PC-3 (cell line): Measurements from ENCODE around the gene RFC4. TPM values are rescaled to one million over a fixed set of nuclear protein-coding genes. Genes with fewer than 3 reads are reported as not detected.

Experiments used
- ATAC-seq: fragments of 200-7000 bp; cut with Tn5 transposase; 2 replicates; pipeline ENCODE4 v1.9.1; 2020; ENCODE audit warnings: mild to moderate bottlenecking, moderate library complexity
- BruUV-seq: library from RNA; stranded (reverse); fragments of 400-500 nt; replicated peaks from 2 replicates; lab custom pipeline; 2021; lab: Mats Ljungman, UMichigan
- CTCF ChIA-PET: fragments of 300-600 bp; sonication (Branson Sonifier 250); formaldehyde crosslinking; loops from one replicate; lab custom pipeline; 2022; ENCODE audit warnings: antibody characterized with exemption; lab: Charles Lee
- POLR2A ChIA-PET: fragments of 300-600 bp; sonication (Branson Sonifier 250); formaldehyde crosslinking; loops from one replicate; lab custom pipeline; 2022; ENCODE audit warnings: antibody characterized with exemption; ENCODE audit not compliant: unreplicated experiment; lab: Charles Lee
- DNase-seq: peaks from one replicate; pipeline ENCODE4 v3.0.0-alpha.2; 2015
- H2AFZ ChIP-seq: fragments of 300-600 bp; sonication (generic); 2 replicates; pipeline ENCODE4 v1.6.0; 2016; ENCODE audit warnings: antibody characterized with exemption, low read length
- H3F3A ChIP-seq: fragments of 300-600 bp; sonication (generic); one replicate; pipeline ENCODE4 v1.6.0; 2017; ENCODE audit warnings: antibody characterized with exemption, low read length, control low read depth, mild to moderate bottlenecking; ENCODE audit not compliant: unreplicated experiment
- H3K27ac ChIP-seq: fragments of 300-600 bp; sonication (generic); 2 replicates; pipeline ENCODE4 v1.5.1; 2016; ENCODE audit warnings: mild to moderate bottlenecking, low read length
- H3K27me3 ChIP-seq: fragments of 300-600 bp; sonication (generic); 2 replicates; pipeline ENCODE4 v1.6.1; 2016; ENCODE audit warnings: low read length, mixed read lengths
- H3K36me3 ChIP-seq: fragments of 300-600 bp; sonication (generic); 2 replicates; pipeline ENCODE4 v1.6.1; 2016; ENCODE audit warnings: low read depth, mixed run types, low read length, mixed read lengths
- H3K4me1 ChIP-seq: fragments of 300-600 bp; sonication (generic); 2 replicates; pipeline ENCODE4 v1.5.1; 2016; ENCODE audit warnings: low read length; ENCODE audit not compliant: insufficient read depth
- H3K4me2 ChIP-seq: fragments of 300-600 bp; sonication (generic); 2 replicates; pipeline ENCODE4 v1.6.0; 2016; ENCODE audit warnings: low read length
- H3K4me3 ChIP-seq: fragments of 300-600 bp; sonication (generic); 2 replicates; pipeline ENCODE4 v1.5.1; 2016; ENCODE audit warnings: mild to moderate bottlenecking, low read length, mixed read lengths
- H3K79me2 ChIP-seq: fragments of 300-600 bp; sonication (generic); 2 replicates; pipeline ENCODE4 v1.6.1; 2017; ENCODE audit warnings: low read length, mixed read lengths
- H3K9ac ChIP-seq: fragments of 300-600 bp; sonication (generic); 2 replicates; pipeline ENCODE4 v1.6.0; 2016; ENCODE audit warnings: mild to moderate bottlenecking, low read length
- H3K9me2 ChIP-seq: fragments of 300-600 bp; sonication (generic); replicated peaks from 2 replicates; pipeline ENCODE4 v1.6.1; 2016; ENCODE audit warnings: mixed run types, low read length, mixed read lengths
- H3K9me3 ChIP-seq: fragments of 300-600 bp; sonication (generic); 2 replicates; pipeline ENCODE4 v1.6.1; 2016; ENCODE audit warnings: low read length, mixed read lengths
- H4K20me1 ChIP-seq: fragments of 300-600 bp; sonication (generic); 2 replicates; pipeline ENCODE4 v1.6.1; 2016; ENCODE audit warnings: low read length, mixed read lengths
- CTCF ChIP-seq: fragments of 300-600 bp; sonication (generic); conservative IDR thresholded peaks from 2 replicates; pipeline ENCODE4 v1.5.1; 2017; ENCODE audit warnings: antibody characterized with exemption, low read depth, mild to moderate bottlenecking, low read length
- EZH2 ChIP-seq: fragments of 300-600 bp; sonication (generic); IDR thresholded peaks from one replicate; pipeline ENCODE4 v1.6.1; 2017; ENCODE audit warnings: antibody characterized with exemption, mild to moderate bottlenecking, low read length; ENCODE audit not compliant: unreplicated experiment
- EZH2phosphoT487 ChIP-seq: fragments of 300-600 bp; sonication (generic); IDR thresholded peaks from 2 replicates; pipeline ENCODE4 v1.6.1; 2018; ENCODE audit warnings: mild to moderate bottlenecking, antibody characterized with exemption, low read length, borderline replicate concordance
- intact Hi-C: fragments of 100-400 bp; cut with micrococcal nuclease; formaldehyde crosslinking; loops from 2 replicates; pipeline ENCODE4 v1.9.0; 2023
- total RNA-seq: library from RNA; depleted of rRNA; stranded (reverse); fragments of >200 nt; gene quantifications from 2 replicates; pipeline ENCODE4 v1.2.3, GENCODE V29; 2014

The RFC4 gene
- total RNA-seq, 1 experiment from 2014 or later = 73.0 TPM

DNA sequence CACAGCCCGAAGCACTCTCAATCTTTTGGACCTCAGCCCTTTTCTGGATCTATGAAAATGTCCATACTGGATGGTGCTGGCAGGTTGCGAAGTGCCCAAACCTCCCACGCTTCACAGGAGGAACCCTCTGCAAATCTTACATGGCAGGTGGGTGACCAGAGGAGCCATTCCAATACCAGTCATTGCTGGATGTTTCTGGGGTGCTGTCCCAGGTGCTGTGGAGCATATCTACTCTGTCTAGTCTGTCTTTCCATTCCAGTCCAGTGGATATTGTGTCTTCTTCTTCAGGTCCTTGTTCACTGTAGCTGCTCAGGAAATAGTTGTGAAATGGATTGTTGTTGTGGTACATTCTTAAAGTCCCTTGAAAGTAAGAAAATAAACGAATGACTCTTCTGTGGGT is 25.5 kb upstream of the RFC4 start:
- H2AFZ ChIP-seq = no peak overlapping the region
- TF ChIP-seq EZH2phosphoT487 (no peak), CTCF (no peak), EZH2 (no peak)
- ATAC-seq = no peak

DNA sequence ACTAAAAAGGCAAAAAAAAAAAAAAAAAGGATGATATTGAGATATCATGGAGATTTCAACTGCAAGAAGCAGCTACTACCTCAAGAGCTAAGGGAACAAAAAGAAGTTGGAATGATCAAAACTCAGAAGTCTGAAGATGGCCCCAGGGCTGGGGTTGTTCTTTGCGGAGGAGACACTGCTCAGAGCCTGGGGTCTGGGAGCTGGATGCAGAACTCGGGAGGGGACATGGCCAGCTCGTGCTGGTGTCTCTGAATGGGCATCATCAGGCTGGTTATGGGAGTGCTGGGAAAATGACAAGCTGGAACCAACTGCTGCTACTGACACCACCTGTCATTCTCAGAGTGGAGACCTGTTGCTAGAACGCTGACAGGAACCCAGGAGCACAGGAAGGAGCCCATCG is 22.1 kb upstream of the RFC4 start:
- no peaks in the 10 kb centered on the region for H3K9me3 ChIP-seq
- intact Hi-C loops = no loop called here
- H3K27ac ChIP-seq = no peak overlapping the region
- BruUV-seq = no TSS peak
- no peaks in the 10 kb centered on the region for H3F3A ChIP-seq
- H3K27me3 ChIP-seq = peaks cover 50% of the 10 kb centered on the region
- no peak overlapping the region for H3K4me2 ChIP-seq
- ATAC-seq = no peak
- DNase-seq = no peak
- H3K9me2 ChIP-seq = no peaks in the 10 kb centered on the region
- H2AFZ ChIP-seq = no peak overlapping the region
- no peaks in the 10 kb centered on the region for H3K36me3 ChIP-seq
- H4K20me1 ChIP-seq = no peaks in the 10 kb centered on the region
- CTCF ChIA-PET = no interaction called here
- peaks cover 9% of the 10 kb centered on the region; the same call in 1 of the 2 replicates for H3K4me1 ChIP-seq
- no peak overlapping the region for H3K4me3 ChIP-seq
- POLR2A ChIA-PET = no interaction called here
- H3K79me2 ChIP-seq = peaks cover 7% of the 10 kb centered on the region; the same call in 1 of the 2 replicates
- no peak for TF ChIP-seq CTCF
- no peak for TF ChIP-seq EZH2phosphoT487
- no peak for TF ChIP-seq EZH2
- H3K9ac ChIP-seq = no peak overlapping the region

More for the DNA sequence above, 25.5 kb upstream of the RFC4 start:
- H3K27ac ChIP-seq = no peak overlapping the region
- 0 out of 2 replicates have a peak, but pooled peaks cover 3% of the 10 kb centered on the region for H3K79me2 ChIP-seq
- no peak overlapping the region for H3K4me2 ChIP-seq
- H3K9ac ChIP-seq = no peak overlapping the region
- H3K9me3 ChIP-seq = no peaks in the 10 kb centered on the region
- peaks cover 50% of the 10 kb centered on the region for H3K27me3 ChIP-seq
- ChIA-PET CTCF (no interaction called here), POLR2A (no interaction called here)
- H3K9me2 ChIP-seq = no peaks in the 10 kb centered on the region
- no peak for DNase-seq
- BruUV-seq = no TSS peak
- H3F3A ChIP-seq = no peaks in the 10 kb centered on the region
- H4K20me1 ChIP-seq = no peaks in the 10 kb centered on the region
- H3K36me3 ChIP-seq = no peaks in the 10 kb centered on the region
- H3K4me3 ChIP-seq = no peak overlapping the region
- H3K4me1 ChIP-seq = no peaks in the 10 kb centered on the region
- intact Hi-C loops = no loop called here
